ENCODE measurements around the gene MUC13.

Gene MUC13

DNA sequence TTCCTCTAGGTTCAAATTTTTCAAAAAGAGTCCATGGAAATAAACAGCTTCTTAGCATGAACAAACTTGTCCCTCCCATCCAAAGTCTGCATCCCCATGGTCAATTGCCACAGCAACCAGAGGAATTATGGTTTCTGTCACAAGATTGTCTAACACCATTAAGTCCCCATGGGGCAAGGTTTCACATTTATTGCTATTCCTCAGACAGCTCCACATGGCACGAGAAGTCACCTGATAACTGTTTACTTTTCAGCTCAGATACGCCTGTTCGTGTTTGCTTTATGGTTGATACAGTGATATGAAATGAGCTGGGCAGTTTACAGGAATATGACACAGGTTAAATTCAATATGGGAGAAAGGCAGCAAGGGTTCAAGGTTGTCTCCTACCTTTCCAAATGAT, 37.9 kb upstream of the MUC13 start:
- TF ChIP-seq EP300 (IDR thresholded peaks at IDR 0.05; ENCODE audit: borderline replicate concordance): no peak

DNA sequence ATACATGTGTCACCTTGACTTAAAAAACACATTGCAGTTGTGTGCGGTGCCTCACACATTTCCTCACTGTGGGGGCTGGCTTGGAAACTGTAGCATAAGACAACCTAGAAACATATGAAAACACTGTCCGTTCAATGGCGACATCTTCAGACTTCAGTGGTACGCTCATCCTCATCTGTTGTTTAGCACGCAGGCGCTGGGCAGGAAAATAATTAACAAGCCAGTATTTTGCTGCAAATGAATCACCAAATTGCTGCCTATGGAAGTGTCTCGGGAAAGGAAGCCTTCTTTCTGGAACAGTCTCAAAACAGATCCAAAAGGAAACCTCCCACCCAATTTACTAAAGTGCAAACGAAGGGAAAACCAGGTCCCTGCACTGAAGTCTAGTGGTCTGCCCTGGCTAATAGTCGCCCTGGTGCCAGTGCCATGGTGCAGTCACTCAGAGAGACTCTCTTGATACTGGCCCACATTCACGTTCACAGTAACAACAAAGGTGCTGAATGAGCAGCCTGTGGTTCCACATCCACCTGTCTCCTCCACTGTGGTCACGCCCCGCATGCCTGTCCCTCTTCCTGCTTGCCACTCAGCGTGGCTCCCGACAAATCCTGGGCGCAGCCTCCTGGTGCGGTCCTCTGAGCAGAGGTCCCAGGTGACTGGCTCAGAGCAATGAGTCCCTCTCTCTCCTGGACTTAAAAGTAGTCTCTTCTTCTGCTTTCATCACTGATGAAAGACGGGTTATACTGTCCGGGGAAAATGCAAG, 35.6 kb upstream of the MUC13 start:
- TF ChIP-seq, protein P1, sequence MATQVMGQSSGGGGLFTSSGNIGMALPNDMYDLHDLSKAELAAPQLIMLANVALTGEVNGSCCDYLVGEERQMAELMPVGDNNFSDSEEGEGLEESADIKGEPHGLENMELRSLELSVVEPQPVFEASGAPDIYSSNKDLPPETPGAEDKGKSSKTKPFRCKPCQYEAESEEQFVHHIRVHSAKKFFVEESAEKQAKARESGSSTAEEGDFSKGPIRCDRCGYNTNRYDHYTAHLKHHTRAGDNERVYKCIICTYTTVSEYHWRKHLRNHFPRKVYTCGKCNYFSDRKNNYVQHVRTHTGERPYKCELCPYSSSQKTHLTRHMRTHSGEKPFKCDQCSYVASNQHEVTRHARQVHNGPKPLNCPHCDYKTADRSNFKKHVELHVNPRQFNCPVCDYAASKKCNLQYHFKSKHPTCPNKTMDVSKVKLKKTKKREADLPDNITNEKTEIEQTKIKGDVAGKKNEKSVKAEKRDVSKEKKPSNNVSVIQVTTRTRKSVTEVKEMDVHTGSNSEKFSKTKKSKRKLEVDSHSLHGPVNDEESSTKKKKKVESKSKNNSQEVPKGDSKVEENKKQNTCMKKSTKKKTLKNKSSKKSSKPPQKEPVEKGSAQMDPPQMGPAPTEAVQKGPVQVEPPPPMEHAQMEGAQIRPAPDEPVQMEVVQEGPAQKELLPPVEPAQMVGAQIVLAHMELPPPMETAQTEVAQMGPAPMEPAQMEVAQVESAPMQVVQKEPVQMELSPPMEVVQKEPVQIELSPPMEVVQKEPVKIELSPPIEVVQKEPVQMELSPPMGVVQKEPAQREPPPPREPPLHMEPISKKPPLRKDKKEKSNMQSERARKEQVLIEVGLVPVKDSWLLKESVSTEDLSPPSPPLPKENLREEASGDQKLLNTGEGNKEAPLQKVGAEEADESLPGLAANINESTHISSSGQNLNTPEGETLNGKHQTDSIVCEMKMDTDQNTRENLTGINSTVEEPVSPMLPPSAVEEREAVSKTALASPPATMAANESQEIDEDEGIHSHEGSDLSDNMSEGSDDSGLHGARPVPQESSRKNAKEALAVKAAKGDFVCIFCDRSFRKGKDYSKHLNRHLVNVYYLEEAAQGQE (IDR thresholded peaks at IDR 0.05; ENCODE audit: low read depth): no peak
- TF ChIP-seq EGR1 (IDR thresholded peaks at IDR 0.05) (no peak), TEAD4 (IDR thresholded peaks at IDR 0.05) (no peak), TAF1 (IDR thresholded peaks at IDR 0.05; ENCODE audit: low read depth) (no peak), NFIC (IDR thresholded peaks at IDR 0.05) (no peak), FOXM1 (IDR thresholded peaks at IDR 0.05; ENCODE audit: borderline replicate concordance, low read depth) (no peak)

DNA sequence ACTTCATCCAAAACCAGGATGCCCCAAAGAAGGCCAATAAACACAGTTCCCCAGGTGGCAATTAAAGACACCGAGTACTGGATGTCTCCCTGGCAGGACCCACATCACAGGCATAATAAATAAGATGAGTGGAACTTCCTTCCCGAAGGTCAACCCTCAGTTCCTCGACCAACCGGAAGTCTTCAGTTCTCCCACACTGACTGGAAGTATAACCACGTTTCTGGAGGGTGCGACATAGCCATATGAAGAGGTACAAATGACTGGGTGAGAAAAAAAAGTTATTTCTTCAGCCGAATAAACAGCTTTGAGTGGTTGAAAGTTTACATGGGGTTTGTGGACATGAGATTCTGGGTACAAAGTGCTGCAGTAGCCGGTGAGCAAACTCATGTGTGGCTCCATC, 34.6 kb upstream of the MUC13 start:
- no peak for TF ChIP-seq CEBPB (IDR thresholded peaks at IDR 0.05)
- TF ChIP-seq RAD21 (IDR thresholded peaks at IDR 0.05; ENCODE audit: low read depth): no peak
- TF ChIP-seq, protein P2, sequence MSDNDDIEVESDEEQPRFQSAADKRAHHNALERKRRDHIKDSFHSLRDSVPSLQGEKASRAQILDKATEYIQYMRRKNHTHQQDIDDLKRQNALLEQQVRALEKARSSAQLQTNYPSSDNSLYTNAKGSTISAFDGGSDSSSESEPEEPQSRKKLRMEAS (IDR thresholded peaks at IDR 0.05): no peak
- no peak for TF ChIP-seq NFIC (IDR thresholded peaks at IDR 0.05)
- no peak for TF ChIP-seq EP300 (IDR thresholded peaks at IDR 0.05; ENCODE audit: borderline replicate concordance)
- no peak for TF ChIP-seq CREB1 (IDR thresholded peaks at IDR 0.05; ENCODE audit: low read depth)
- no peak for TF ChIP-seq ZBTB7A (IDR thresholded peaks at IDR 0.05; ENCODE audit: low read depth)
- no peak for TF ChIP-seq EGR1 (IDR thresholded peaks at IDR 0.05)
- TF ChIP-seq, protein P3, sequence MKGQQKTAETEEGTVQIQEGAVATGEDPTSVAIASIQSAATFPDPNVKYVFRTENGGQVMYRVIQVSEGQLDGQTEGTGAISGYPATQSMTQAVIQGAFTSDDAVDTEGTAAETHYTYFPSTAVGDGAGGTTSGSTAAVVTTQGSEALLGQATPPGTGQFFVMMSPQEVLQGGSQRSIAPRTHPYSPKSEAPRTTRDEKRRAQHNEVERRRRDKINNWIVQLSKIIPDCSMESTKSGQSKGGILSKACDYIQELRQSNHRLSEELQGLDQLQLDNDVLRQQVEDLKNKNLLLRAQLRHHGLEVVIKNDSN (IDR thresholded peaks at IDR 0.05): no peak
- TF ChIP-seq YY1 (IDR thresholded peaks at IDR 0.05; ENCODE audit: low read depth): no peak
- no peak for TF ChIP-seq FOXM1 (IDR thresholded peaks at IDR 0.05; ENCODE audit: borderline replicate concordance, low read depth)
- no peak for TF ChIP-seq TEAD4 (IDR thresholded peaks at IDR 0.05)
- TF ChIP-seq, protein P1 (IDR thresholded peaks at IDR 0.05; ENCODE audit: low read depth): no peak
- TF ChIP-seq TAF1 (IDR thresholded peaks at IDR 0.05; ENCODE audit: low read depth): no peak
- TF ChIP-seq TCF12 (IDR thresholded peaks at IDR 0.05; ENCODE audit: low read depth): no peak

DNA sequence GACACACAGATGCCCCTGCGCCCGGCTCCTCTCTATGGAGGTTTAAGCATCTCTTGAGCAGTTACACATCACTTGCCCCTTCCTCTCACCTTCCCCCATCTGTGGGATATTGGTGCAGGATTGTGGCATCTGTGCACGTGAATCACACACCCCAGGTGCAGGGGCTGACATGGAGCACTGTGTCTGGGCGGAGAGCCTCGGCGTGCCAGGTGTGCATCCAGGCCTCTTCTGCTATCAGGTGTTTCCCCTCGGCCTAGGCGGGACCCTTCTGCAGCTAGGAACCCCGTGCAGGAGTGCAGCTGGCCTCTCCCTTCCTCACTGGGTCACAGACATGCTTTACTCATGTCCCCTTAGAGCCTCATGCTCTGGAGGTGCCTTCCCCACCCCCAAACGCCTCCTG, 33.4 kb upstream of the MUC13 start:
- TF ChIP-seq TAF1 (IDR thresholded peaks at IDR 0.05; ENCODE audit: low read depth) (no peak), CREB1 (IDR thresholded peaks at IDR 0.05; ENCODE audit: low read depth) (no peak), EP300 (IDR thresholded peaks at IDR 0.05; ENCODE audit: borderline replicate concordance) (no peak), TCF12 (IDR thresholded peaks at IDR 0.05; ENCODE audit: low read depth) (no peak), RAD21 (IDR thresholded peaks at IDR 0.05; ENCODE audit: low read depth) (no peak), FOXM1 (IDR thresholded peaks at IDR 0.05; ENCODE audit: borderline replicate concordance, low read depth) (no peak), EGR1 (IDR thresholded peaks at IDR 0.05) (no peak), CEBPB (IDR thresholded peaks at IDR 0.05) (no peak), NFIC (IDR thresholded peaks at IDR 0.05) (no peak)
- TF ChIP-seq, protein P3 (IDR thresholded peaks at IDR 0.05): no peak

DNA sequence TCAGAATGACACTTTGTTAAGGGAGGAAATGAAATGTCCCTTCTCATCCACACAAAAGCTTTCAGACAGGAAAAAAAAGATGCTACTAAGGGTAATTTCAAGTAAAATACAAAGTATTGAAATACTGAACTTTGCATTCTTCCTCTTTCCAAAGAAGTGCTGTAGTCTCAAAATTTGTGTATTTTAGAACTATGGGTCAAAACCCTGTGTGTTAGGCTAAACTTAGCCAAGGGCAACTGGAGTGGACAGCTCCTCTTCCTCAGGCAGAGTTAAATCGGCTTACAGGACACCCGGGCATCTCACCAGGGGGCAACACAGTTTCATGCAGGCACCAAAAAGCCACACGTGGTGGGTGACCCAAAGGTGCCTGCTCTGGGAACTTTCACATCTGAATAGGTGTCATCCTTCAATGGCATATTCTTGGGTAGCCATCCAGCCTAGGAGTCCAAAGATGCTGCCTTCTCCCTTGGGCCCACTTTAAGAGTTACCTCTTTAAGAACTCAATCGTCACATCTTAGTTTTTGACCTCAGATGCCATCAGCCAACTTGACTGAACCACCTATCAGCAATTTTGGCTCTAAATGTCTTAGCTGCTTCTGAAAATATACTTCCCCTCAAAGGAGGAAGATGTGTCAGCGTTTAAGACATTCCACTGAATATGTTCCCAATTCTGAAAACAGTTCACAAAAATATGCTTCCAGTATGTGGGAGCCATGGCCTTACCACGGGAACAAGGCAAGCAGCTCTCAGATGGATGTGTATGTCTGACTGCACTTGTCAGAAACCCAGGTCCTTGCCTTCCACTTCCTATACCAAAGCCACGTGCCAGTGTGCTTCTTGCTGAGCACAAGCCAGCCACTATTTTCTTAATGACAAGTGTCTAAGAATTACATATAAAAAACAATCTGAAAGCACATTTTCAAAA, 32.2 kb upstream of the MUC13 start:
- TF ChIP-seq FOXM1 (IDR thresholded peaks at IDR 0.05; ENCODE audit: borderline replicate concordance, low read depth) (no peak), CREB1 (IDR thresholded peaks at IDR 0.05; ENCODE audit: low read depth) (no peak), EP300 (IDR thresholded peaks at IDR 0.05; ENCODE audit: borderline replicate concordance) (no peak)
- TF ChIP-seq, protein P1 (IDR thresholded peaks at IDR 0.05; ENCODE audit: low read depth): peak; percentile 39; the same call in 1 of the 2 replicates

All from Ishikawa (cell line).